GM12878 (cell line): ENCODE results near the gene TTYH3. TPM values are rescaled to one million over a fixed set of nuclear protein-coding genes. Genes with fewer than 3 reads are reported as not detected.

Experiments
- CBFB ChIP-seq: IDR thresholded peaks from 2 replicates; pipeline ENCODE4 v1.6.1; 2016; ENCODE audit warnings: antibody characterized with exemption, low read depth
- CHD2 ChIP-seq: IDR thresholded peaks from 2 replicates; pipeline ENCODE4 v1.6.1; 2011; ENCODE audit warnings: low read depth, low read length, improper control_type of control experiment, borderline replicate concordance
- ELK1 ChIP-seq: IDR thresholded peaks from 2 replicates; pipeline ENCODE4 v1.6.1; 2012; ENCODE audit warnings: low read depth, low read length, improper control_type of control experiment
- EP300 ChIP-seq, 2 experiments: fragments of 150-350 bp in 1 of 2; IDR thresholded peaks; 2 replicates each; pipeline ENCODE4 v1.6.1; 2011 to 2012; ENCODE audit warnings: low read depth in 2 of 2, low read length in 2 of 2, borderline replicate concordance in 1 of 2, improper control_type of control experiment in 1 of 2, inconsistent platforms in 1 of 2; ENCODE audit not compliant: control insufficient read depth in 1 of 2
- HDAC2 ChIP-seq: fragments of 200-600 bp; sonication (generic); IDR thresholded peaks from 2 replicates; pipeline ENCODE4 v1.6.1; 2017
- IRF4 ChIP-seq: IDR thresholded peaks from 2 replicates; pipeline ENCODE4 v1.6.1; 2011; ENCODE audit warnings: low read depth, low read length
- MYC ChIP-seq: IDR thresholded peaks from 2 replicates; pipeline ENCODE4 v1.6.1; 2011; ENCODE audit warnings: mild to moderate bottlenecking, low read length, moderate library complexity, inconsistent platforms; ENCODE audit not compliant: insufficient read depth, insufficient replicate concordance, insufficient read length, severe bottlenecking
- NFIC ChIP-seq: IDR thresholded peaks from 2 replicates; pipeline ENCODE4 v1.6.1; 2012; ENCODE audit warnings: low read depth, mild to moderate bottlenecking, inconsistent platforms, low read length, moderate library complexity
- NR2C1 ChIP-seq: fragments of 450-650 bp; IDR thresholded peaks from 2 replicates; pipeline ENCODE4 v1.6.1; 2017; ENCODE audit warnings: antibody characterized with exemption, mild to moderate bottlenecking, moderate library complexity
- PKNOX1 ChIP-seq: fragments of 450-650 bp; IDR thresholded peaks from 2 replicates; pipeline ENCODE4 v1.6.1; 2016; ENCODE audit warnings: mild to moderate bottlenecking
- SMARCA5 ChIP-seq: fragments of 450-650 bp; IDR thresholded peaks from 2 replicates; pipeline ENCODE4 v1.6.1; 2017; ENCODE audit warnings: mild to moderate bottlenecking
- STAT3 ChIP-seq: IDR thresholded peaks from 2 replicates; pipeline ENCODE4 v1.6.1; 2011; ENCODE audit warnings: low read depth, low read length, improper control_type of control experiment
- TARDBP ChIP-seq: IDR thresholded peaks from 2 replicates; pipeline ENCODE4 v1.6.1; 2016; ENCODE audit warnings: borderline replicate concordance
- WRNIP1 ChIP-seq: IDR thresholded peaks from 2 replicates; pipeline ENCODE4 v1.6.1; 2011; ENCODE audit warnings: low read depth, low read length, improper control_type of control experiment, borderline replicate concordance
- YBX1 ChIP-seq: fragments of 450-650 bp; IDR thresholded peaks from 2 replicates; pipeline ENCODE4 v1.6.1; 2016; ENCODE audit warnings: antibody characterized with exemption
- ZBTB33 ChIP-seq: fragments of 450-650 bp; IDR thresholded peaks from 2 replicates; pipeline ENCODE4 v1.6.1; 2017; ENCODE audit warnings: mild to moderate bottlenecking
- ZNF207 ChIP-seq: fragments of 450-650 bp; IDR thresholded peaks from 2 replicates; pipeline ENCODE4 v1.6.1; 2014; ENCODE audit warnings: antibody characterized with exemption, mild to moderate bottlenecking, borderline replicate concordance
- ZNF687 ChIP-seq: fragments of 450-650 bp; IDR thresholded peaks from 2 replicates; pipeline ENCODE4 v1.6.1; 2017; ENCODE audit warnings: mild to moderate bottlenecking, moderate library complexity
- polyA plus RNA-seq, 11 experiments: library from polyadenylated mRNA; depleted of rRNA in 4 of 11; unstranded in 6 of 11; stranded (reverse) in 5 of 11; fragments of >200 nt; fragmentation: Nextera tagmentation in 4 of 11; fragmentation: Illumina TruSeq in 1 of 11; extraction: Ambion mirVana in 4 of 11; extraction: Trizol in 1 of 11; gene quantifications; 1 replicate in 1 of 11; 2 replicates in 10 of 11; pipeline versions ENCODE4 v1.2.1 to v1.2.3, GENCODE V29; 2011 to 2016; ENCODE audit warnings: inconsistent platforms in 2 of 11, missing spikeins in 2 of 11, low read depth in 1 of 11
- total RNA-seq, 4 experiments: library from RNA; depleted of rRNA in 3 of 4; stranded (reverse); fragments of >200 nt in 3 of 4; fragmentation: Illumina TruSeq in 1 of 4; extraction: Trizol in 1 of 4; gene quantifications; 2 replicates each; pipeline versions ENCODE4 v1.2.1 to v1.2.3, GENCODE V29; 2013 to 2021
- TF ChIP-seq, protein P1 (sequence below): fragments of 450-650 bp; IDR thresholded peaks from 2 replicates; pipeline ENCODE4 v1.6.1; 2017; ENCODE audit warnings: mild to moderate bottlenecking, low read depth, inconsistent platforms; ENCODE audit not compliant: poor library complexity, severe bottlenecking

TTYH3 gene
- total and polyA plus RNA-seq, 10 of the 15 experiments (the other 5 are each of a cell fraction or from before 2014, with no cell fraction given), result 0.79 to 71.4 (median 10.5) TPM

- TF ChIP-seq ZNF687, result 0 out of 2 replicates have a peak, but pooled peaks have one; percentile 25
- no peak for TF ChIP-seq ELK1
- peak; percentile 24; the same call in 1 of the 2 replicates for TF ChIP-seq SMARCA5
- TF ChIP-seq TARDBP, result peak; percentile 33; the same call in 1 of the 2 replicates
- peak; percentile 65 for TF ChIP-seq PKNOX1
- TF ChIP-seq ZNF207, result no peak
- TF ChIP-seq YBX1, result no peak
- TF ChIP-seq CHD2, result peak; percentile 50; the same call in 1 of the 2 replicates
- no peak for TF ChIP-seq MYC
- TF ChIP-seq NFIC, result peak; percentile 97
- no peak for TF ChIP-seq WRNIP1
- no peak for TF ChIP-seq HDAC2
- peak; percentile 91 for TF ChIP-seq IRF4
- no peak for TF ChIP-seq STAT3
- peak; percentile 96 for TF ChIP-seq CBFB
- TF ChIP-seq EP300 (IDR thresholded peaks at IDR 0.05; ENCODE audit: borderline replicate concordance in 1 of 2, control insufficient read depth in 1 of 2, low read depth in 2 of 2, low read length in 2 of 2), result peak; percentile 88 to 98
- no peak for TF ChIP-seq ZBTB33
- TF ChIP-seq, protein P1, sequence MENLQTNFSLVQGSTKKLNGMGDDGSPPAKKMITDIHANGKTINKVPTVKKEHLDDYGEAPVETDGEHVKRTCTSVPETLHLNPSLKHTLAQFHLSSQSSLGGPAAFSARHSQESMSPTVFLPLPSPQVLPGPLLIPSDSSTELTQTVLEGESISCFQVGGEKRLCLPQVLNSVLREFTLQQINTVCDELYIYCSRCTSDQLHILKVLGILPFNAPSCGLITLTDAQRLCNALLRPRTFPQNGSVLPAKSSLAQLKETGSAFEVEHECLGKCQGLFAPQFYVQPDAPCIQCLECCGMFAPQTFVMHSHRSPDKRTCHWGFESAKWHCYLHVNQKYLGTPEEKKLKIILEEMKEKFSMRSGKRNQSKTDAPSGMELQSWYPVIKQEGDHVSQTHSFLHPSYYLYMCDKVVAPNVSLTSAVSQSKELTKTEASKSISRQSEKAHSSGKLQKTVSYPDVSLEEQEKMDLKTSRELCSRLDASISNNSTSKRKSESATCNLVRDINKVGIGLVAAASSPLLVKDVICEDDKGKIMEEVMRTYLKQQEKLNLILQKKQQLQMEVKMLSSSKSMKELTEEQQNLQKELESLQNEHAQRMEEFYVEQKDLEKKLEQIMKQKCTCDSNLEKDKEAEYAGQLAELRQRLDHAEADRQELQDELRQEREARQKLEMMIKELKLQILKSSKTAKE, result peak; percentile 96
- TF ChIP-seq NR2C1, result no peak
Observed at GRCh38 chr7:2698581-2699288, 66.9 kb downstream of the TTYH3 start (continued).
